SIG-M5 (cell line): ENCODE results near the gene GGA2.
A peak's percentile ranks its signal among the peaks of the same experiment; 100 is the strongest.
"Not testable (repeated sequence)": the region's sequence is repeated elsewhere in the genome, so short reads cannot be mapped to it uniquely, and the experiment has no call there.

Source experiments
- DNase-seq: peaks from one replicate; lab custom pipeline; 2025; lab: John Stamatoyannopoulos, UW

Gene GGA2

GRCh38 chr16:23510164-23510914, at the start of gene GGA2:
TSS of gene GGA2 (minus strand) at chr16:23510494. CDS start at chr16:23510411, 83 bp downstream.
- DNase-seq = no peak

DNA sequence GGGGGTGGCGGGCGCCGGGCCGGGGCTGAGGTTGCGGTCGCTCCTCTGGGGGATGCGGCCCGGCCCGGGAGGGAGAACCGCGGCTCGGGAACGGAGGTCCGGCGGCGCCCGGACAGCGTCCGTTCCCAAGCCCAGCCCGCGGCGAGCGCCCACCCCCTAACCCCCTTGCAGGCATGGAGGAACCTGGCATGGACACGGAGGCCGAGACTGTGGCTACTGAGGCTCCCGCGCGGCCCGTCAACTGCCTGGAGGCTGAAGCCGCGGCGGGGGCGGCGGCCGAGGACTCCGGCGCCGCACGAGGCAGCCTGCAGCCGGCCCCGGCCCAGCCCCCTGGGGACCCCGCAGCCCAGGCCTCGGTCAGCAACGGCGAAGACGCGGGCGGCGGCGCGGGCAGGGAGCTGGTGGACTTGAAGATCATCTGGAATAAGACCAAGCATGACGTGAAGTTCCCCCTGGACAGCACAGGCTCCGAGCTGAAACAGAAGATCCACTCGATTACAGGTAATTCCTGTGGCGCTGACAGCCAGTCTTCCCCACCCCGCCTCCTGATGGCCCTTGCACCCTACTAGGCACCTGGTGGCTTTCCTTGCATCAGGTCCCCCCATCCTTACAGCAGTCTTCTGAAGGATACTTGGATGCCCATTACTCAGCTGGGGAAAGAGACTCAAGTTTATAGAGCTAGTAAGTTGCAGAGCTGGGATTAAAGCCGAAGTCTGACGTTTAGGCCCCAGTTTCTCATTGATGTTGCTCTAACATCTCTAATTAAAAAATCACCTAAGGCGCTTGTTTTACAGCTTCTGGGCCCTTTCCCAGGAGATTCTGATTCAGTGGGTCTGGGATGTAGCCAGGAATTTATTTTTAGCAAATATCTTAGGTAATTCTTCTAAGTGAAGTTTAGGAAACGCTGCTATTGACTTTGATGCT, 47.7 kb upstream of the GGA2 start:
- no peak for DNase-seq

- DNase-seq = peak; percentile 96
Observed at GRCh38 chr16:23556881-23557778, 46.8 kb upstream of the GGA2 start, which contains the start of the genes EARS2 and UBFD1. TSS of gene EARS2 (minus strand) at chr16:23557350. CDS start at chr16:23557343, 7 bp downstream. TSS of gene UBFD1 (plus strand) at chr16:23557727. CDS start at chr16:23557743, 16 bp downstream.

DNA sequence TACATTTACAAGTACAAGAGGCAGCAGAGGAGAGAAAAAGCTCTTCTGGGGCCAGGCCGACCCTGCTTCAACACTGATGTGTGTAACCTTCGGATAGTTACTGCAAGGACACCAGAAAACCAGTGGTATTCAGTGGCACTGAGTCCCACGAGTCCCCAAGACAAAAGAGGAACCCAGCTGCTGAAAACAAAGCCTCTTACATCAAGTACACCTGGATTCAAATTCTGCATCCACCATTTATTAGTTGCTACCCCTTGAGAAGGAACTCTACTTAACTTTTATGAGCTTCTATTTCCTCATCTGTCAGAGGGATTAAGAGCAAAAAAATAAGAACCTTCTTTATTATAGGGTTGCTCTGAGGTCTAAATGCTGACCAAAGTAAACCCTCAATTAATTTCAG, 44.2 kb upstream of the GGA2 start:
- no peak for DNase-seq

- no peak for DNase-seq
Observed at GRCh38 chr16:23552161-23552560, 41.9 kb upstream of the GGA2 start.

GRCh38 chr16:23549938-23550337, 39.6 kb upstream of the GGA2 start:
- no peak for DNase-seq

DNA sequence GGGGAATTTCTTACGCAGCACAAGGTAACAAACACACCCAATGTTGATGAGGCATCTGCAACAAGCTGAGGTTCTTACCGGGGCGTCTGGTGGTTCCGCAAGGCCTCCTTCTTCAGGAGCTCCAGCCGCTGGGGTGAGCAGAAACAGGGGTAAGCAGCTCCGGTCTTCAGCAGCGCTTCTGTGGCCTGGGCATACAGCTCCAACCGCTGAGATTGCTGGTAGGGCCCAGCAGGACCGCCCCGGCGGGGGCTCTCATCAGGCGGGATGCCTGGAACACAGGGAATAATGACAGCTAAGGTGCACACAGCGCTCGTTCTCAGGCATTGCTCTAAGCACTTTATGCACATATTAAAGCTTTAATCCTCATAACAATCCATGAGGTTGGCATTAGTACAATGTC, 34.1 kb upstream of the GGA2 start:
- no peak for DNase-seq

GRCh38 chr16:23540817-23541178, 30.5 kb upstream of the GGA2 start:
- DNase-seq = not testable (repeated sequence)

DNA sequence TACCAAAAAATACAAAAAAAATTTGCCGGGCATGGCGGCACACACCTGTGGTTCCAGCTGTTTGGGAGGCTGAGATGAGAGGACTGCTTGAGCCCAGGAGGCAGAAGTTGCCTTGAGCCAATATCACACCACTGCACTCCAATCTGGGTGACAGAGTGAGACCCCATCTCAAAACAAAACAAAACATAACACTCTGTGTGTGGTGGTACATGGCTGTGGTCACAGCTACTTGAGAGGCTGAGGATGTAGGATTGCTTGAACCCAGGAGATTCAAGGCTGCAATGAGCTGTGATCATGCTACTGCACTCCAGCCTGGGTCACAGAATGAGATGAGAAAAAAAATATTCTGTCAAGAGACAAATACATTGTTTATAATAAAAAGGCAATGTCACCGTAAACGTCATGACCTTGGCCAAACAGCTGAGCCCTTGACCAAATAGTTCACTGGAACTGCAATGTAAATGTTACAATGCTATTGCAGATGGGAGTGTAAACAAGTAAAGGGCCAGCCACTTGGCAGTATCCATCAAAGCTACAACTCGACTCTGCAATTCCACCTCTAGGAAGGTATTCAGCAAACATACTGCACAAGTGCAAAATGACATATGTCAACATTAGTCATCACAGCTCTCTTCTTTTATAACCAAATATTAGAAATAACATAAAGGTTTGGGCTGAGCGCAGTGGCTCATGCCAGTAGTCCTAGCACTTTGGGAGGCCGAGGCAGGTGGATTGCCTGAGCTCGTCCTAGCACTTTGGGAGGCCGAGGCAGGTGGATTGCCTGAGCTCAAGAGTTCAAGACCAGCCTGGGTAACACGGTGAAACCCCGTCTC, 29.9 kb upstream of the GGA2 start:
- DNase-seq = no peak

GRCh38 chr16:23538919-23539278, 28.6 kb upstream of the GGA2 start:
- no peak for DNase-seq

GRCh38 chr16:23537390-23537789, 27.1 kb upstream of the GGA2 start:
- DNase-seq = no peak

- DNase-seq = no peak
Observed at GRCh38 chr16:23535901-23536300, 25.6 kb upstream of the GGA2 start.

GRCh38 chr16:23534868-23535860, 24.9 kb upstream of the GGA2 start:
- DNase-seq = no peak

DNA sequence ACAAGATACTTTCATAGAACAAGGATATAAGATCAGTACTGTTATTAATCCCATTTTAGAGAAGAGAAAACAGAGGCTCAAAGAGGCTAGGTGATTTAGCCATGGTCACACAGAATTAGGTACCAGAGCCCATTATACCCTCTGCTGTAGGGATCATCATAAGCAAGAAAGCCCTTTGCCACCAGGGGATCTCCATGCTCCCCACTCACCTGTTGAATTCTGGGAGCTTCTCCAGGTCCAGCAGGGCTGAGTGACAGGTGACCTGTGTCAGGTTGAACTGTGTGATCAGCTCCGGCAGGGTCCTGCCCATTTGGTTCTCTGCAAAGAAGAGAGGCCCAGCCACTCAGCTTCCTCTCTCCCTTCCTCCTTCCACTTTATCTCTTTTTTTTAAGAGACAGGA, 22.2 kb upstream of the GGA2 start:
- DNase-seq = no peak

- DNase-seq = no peak
Observed at GRCh38 chr16:23530062-23530461, 19.8 kb upstream of the GGA2 start.

DNA sequence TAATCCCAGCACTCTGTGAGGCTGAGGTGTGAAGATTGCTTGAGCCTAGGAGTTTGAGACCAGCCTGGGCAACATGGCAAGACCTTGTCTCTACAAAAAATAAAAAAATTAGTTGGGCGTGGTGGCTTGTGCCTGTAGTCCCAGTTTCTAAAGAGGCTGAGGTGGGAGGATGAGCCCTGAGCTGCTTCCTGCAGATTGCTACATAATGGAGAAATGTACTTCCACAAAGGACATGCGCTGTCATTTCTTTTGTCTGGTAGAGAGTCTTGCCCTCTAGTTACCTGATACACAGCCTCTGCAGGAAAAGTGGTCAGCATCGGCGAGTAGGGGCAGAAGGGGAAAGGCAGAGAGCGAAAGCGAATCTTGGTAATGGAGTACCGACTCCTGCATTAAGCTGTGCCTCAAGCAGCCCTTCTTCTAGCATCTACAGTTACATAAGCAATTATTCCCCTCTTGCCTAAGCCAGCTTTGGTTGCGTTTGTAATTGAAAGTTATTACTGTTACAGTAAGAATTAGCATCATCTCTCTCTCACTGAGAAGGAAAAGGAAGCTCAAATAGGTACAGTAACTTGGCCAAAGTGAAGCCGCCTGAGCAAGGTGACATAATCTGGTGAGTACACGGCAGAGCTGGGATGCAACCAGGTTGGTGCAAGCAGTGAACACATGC, 18.5 kb upstream of the GGA2 start:
- DNase-seq = no peak

DNA sequence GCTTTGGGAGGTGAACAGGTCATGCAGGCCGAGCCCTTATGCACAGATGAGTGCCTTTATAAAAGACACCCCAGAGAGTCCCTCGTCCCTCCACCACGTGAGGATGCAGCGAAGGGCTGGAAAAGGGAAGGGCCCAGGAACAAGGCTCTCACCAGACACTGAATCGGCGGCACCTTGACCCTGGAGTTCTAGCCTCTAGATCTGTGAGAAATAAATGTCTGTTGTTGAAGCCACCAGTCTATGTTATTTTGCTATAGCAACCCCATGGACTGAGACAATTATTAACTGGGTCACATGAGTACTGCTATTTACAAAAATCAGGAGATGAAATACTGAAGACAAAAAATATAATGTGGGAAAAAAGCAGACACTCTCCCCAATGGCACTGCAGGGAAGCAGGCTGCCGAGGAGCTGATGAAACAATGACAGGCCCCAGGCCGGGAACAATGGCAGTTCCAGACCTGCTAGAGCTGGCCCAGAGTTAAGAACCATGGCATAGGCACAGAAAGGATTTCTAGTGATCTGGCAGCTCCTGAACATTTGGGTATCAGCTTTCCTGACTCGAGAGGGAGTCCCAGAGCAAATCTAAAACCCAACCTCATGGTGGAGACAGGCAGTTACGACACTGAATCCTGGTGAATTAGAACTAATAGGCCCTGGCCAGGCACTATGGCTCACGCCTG, 17.8 kb upstream of the GGA2 start:
- DNase-seq = no peak

- no peak for DNase-seq
Observed at GRCh38 chr16:23524886-23525285, 14.6 kb upstream of the GGA2 start.
